ENCODE measurements around the gene GPBP1. TPM values are rescaled to one million over a fixed set of nuclear protein-coding genes. Genes with fewer than 3 reads are reported as not detected.

GPBP1 gene, protein sequence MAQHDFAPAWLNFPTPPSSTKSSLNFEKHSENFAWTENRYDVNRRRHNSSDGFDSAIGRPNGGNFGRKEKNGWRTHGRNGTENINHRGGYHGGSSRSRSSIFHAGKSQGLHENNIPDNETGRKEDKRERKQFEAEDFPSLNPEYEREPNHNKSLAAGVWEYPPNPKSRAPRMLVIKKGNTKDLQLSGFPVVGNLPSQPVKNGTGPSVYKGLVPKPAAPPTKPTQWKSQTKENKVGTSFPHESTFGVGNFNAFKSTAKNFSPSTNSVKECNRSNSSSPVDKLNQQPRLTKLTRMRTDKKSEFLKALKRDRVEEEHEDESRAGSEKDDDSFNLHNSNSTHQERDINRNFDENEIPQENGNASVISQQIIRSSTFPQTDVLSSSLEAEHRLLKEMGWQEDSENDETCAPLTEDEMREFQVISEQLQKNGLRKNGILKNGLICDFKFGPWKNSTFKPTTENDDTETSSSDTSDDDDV
- total RNA-seq (122 TPM), polyA plus RNA-seq (149 TPM)
- long read RNA-seq, donor 1, partial matches to known transcripts: 0 of 2 reads
- long read RNA-seq, donor 1, other reads (novel, unspliced or antisense): 0 of 2 reads
- long read RNA-seq, donor 2: 0 reads
- long read RNA-seq, donor 3, full-length matches to known transcripts: 3 of 28 reads
- long read RNA-seq, donor 3, partial matches to known transcripts: 25 of 28 reads
- long read RNA-seq, donor 3, other reads (novel, unspliced or antisense): 0 of 28 reads
- long read RNA-seq, donor 4, partial matches to known transcripts: 5 of 7 reads
- long read RNA-seq, donor 4, other reads (novel, unspliced or antisense): 0 of 7 reads
- long read RNA-seq, donor 5, full-length matches to known transcripts: 8 of 51 reads
- long read RNA-seq, donor 5, partial matches to known transcripts: 43 of 51 reads
- long read RNA-seq, donor 5, other reads (novel, unspliced or antisense): 0 of 51 reads
- long read RNA-seq, donor 6, transcript GPBP1-204 (12 exons, 2,857 nt): major isoform, 8 of 8 reads
- long read RNA-seq, donor 6, partial matches to known transcripts: 0 of 8 reads
- long read RNA-seq, donor 6, other reads (novel, unspliced or antisense): 0 of 8 reads
- long read RNA-seq, donor 7, transcript GPBP1-204 (12 exons, 2,857 nt): major isoform, 10 of 25 reads
- long read RNA-seq, donor 7, partial matches to known transcripts: 5 of 25 reads
- long read RNA-seq, donor 7, other reads (novel, unspliced or antisense): 10 of 25 reads
- long read RNA-seq, donor 8, partial matches to known transcripts: 0 of 1 reads
- long read RNA-seq, donor 8, other reads (novel, unspliced or antisense): 0 of 1 reads
- long read RNA-seq, donor 9, full-length matches to known transcripts: 8 of 8 reads
- long read RNA-seq, donor 9, partial matches to known transcripts: 0 of 8 reads
- long read RNA-seq, donor 9, other reads (novel, unspliced or antisense): 0 of 8 reads
- long read RNA-seq, donor 10, full-length matches to known transcripts: 8 of 16 reads
- long read RNA-seq, donor 10, partial matches to known transcripts: 8 of 16 reads
- long read RNA-seq, donor 10, other reads (novel, unspliced or antisense): 0 of 16 reads

DNA sequence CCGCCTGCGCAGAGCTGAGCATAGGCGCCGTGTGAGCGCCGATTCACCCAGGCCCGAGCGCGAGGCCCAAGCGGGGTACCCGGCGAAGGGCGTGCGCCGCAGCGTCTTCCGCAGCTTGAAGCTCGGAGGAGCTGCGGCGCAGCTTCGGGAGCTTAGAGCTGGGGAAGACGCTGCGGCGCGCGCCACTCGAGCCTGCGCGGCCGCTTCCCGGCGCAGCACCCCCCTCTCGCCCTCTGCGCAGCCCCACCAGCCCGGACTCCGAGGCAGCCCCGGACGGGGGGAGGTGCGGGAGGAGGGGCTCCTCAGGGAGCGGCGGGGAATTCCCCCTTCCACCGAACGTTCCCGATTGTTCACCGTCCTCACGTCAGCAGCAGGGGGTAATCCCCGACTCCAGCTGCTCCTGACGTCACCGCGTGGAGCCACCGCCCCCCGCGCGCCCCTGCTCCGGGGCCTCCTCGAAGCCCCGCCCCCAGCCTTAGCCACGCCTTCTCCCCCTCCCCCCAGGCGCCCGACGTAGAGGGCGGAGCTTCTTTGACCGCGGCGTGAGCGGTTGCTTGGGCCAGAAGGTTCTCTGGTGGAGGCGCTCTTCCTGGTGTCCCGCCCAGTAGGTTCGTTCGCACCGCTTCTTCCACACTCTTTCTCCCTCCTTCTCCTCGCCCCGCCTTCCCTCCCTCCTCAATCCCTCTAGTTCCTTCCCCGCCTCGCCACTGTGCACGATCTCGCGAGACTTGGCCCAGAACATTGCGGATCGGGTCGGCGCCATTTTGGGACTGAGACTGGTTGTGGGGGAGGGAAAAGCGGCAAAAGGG, at the start of gene GPBP1:
Gene GPBP1, plus strand, starts transcription at position 741 of the 809 bp plus-strand sequence. CDS start 40,072 bp downstream, outside the sequence.
- peak within 1 kb of the TSS; percentile 95 to 100 for H3K4me3 ChIP-seq (ENCODE audit: low read length in 2 of 2)
- WGBS: under 1% methylated on average over 83 of the region's 83 CpGs
- no peaks in the 10 kb centered on the region for H3K9me3 ChIP-seq (ENCODE audit: control insufficient read depth in 2 of 2, insufficient read depth in 1 of 2, low read length in 1 of 2)
- no peaks in the 10 kb centered on the region for H3K27me3 ChIP-seq (ENCODE audit: control insufficient read depth in 2 of 2, insufficient read depth in 1 of 2, low read length in 1 of 2)
- peaks cover 3 to 6% of the 10 kb centered on the region in 2 donors for H3K36me3 ChIP-seq (ENCODE audit: control insufficient read depth in 2 of 2, insufficient read depth in 2 of 2, low read length in 1 of 2)
- peak; percentile 90 to 98 (median 94) for DNase-seq (ENCODE audit: low read depth in 6 of 9, low spot score in 9 of 9)
- H3K27ac ChIP-seq (ENCODE audit: low read depth in 1 of 2, low read length in 1 of 2): peak within 1 kb of the TSS; percentile 98 to 99
- peaks cover 4 to 16% of the 10 kb centered on the region in 2 donors for H3K4me1 ChIP-seq (ENCODE audit: control insufficient read depth in 2 of 2, insufficient read depth in 2 of 2, low read length in 2 of 2)

DNA sequence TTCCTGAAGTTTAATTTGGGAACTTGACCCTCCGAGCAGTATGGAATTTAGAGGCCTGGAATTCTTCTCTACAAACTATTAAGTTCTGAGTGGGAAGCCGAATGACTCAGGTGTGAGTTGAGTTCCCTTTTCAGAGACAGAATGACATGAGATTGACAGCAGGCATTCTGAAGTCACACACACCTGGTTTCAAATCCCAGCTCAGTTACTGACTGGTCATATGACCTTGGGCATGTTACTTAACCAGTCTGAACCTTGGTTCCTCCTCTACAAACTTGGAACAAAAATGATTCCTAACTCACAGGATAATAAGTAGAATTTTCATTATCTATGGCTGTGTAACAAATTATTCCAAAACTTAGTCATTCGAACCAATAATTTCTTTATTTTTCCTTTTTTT, 45.5 kb upstream of the GPBP1 start:
- 95% methylated on average over 3 of the region's 3 CpGs for whole genome bisulfite sequencing
- no peaks in the 10 kb centered on the region for H3K36me3 ChIP-seq (ENCODE audit: control insufficient read depth in 2 of 2, insufficient read depth in 2 of 2, low read length in 1 of 2)
- no peak for DNase-seq (ENCODE audit: low read depth in 6 of 9, low spot score in 9 of 9)
- no peak overlapping the region for H3K27ac ChIP-seq (ENCODE audit: low read depth in 1 of 2, low read length in 1 of 2)
- H3K27me3 ChIP-seq (ENCODE audit: control insufficient read depth in 2 of 2, insufficient read depth in 1 of 2, low read length in 1 of 2): no peaks in the 10 kb centered on the region
- H3K9me3 ChIP-seq (ENCODE audit: control insufficient read depth in 2 of 2, insufficient read depth in 1 of 2, low read length in 1 of 2): no peaks in the 10 kb centered on the region
- H3K4me1 ChIP-seq (ENCODE audit: control insufficient read depth in 2 of 2, insufficient read depth in 2 of 2, low read length in 2 of 2): no peaks in the 10 kb centered on the region
- no peak overlapping the region for H3K4me3 ChIP-seq (ENCODE audit: low read length in 2 of 2)

DNA sequence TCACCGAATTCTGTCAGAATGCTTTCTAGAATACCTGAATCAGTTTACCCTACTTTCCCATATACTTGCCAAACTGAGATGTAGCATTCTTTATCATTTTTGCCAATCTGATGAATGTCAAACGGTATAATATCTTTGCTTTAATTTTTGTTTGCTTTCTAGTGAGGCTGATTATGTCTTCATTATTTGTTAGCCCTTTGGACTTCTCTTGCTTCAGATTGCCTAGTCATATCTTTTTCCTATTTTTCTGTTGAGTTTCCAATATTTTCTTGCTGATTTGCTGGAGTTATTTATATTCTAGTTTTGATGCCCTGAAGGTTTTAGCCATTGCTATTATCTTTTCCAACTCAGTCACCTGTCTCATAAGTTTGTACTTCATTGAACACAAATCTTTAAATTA, 40.3 kb upstream of the GPBP1 start:
- 97% methylated on average over 2 of the region's 2 CpGs for WGBS

DNA sequence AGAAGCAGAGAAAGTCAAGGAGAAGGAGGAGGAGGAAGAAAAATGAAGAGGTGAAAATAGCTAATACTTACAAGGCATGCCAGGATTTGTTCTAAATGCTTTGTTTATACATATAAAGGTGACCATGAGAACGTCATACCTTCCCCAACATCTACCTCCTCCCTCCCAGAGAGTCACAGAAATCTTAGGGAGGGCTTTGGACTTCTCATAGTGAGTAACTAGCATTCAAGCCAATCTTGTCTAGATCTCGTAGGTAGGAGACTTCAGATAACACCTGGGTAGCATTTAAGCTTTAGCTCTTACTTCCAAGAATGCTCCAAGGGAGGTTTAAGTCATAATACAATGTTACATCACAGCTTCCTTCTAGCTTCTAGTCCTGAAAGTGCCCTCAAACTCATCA, 36.5 kb upstream of the GPBP1 start:
- H3K27ac ChIP-seq (ENCODE audit: low read depth in 1 of 2, low read length in 1 of 2): no peak overlapping the region
- no peak for DNase-seq (ENCODE audit: low read depth in 6 of 9, low spot score in 9 of 9)
- no peaks in the 10 kb centered on the region for H3K36me3 ChIP-seq (ENCODE audit: control insufficient read depth in 2 of 2, insufficient read depth in 2 of 2, low read length in 1 of 2)
- no peak overlapping the region for H3K4me3 ChIP-seq (ENCODE audit: low read length in 2 of 2)
- H3K9me3 ChIP-seq (ENCODE audit: control insufficient read depth in 2 of 2, insufficient read depth in 1 of 2, low read length in 1 of 2): no peaks in the 10 kb centered on the region
- no peaks in the 10 kb centered on the region for H3K4me1 ChIP-seq (ENCODE audit: control insufficient read depth in 2 of 2, insufficient read depth in 2 of 2, low read length in 2 of 2)
- no peaks in the 10 kb centered on the region for H3K27me3 ChIP-seq (ENCODE audit: control insufficient read depth in 2 of 2, insufficient read depth in 1 of 2, low read length in 1 of 2)
- 90% methylated on average over 2 of the region's 2 CpGs for WGBS

More for the DNA sequence above, 40.3 kb upstream of the GPBP1 start:
- no peak for DNase-seq (ENCODE audit: low read depth in 6 of 9, low spot score in 9 of 9)
- Histone ChIP-seq H3K4me3 (ENCODE audit: low read length in 2 of 2) (no peak overlapping the region), H3K4me1 (ENCODE audit: control insufficient read depth in 2 of 2, insufficient read depth in 2 of 2, low read length in 2 of 2) (no peaks in the 10 kb centered on the region), H3K9me3 (ENCODE audit: control insufficient read depth in 2 of 2, insufficient read depth in 1 of 2, low read length in 1 of 2) (no peaks in the 10 kb centered on the region), H3K27ac (ENCODE audit: low read depth in 1 of 2, low read length in 1 of 2) (no peak overlapping the region), H3K36me3 (ENCODE audit: control insufficient read depth in 2 of 2, insufficient read depth in 2 of 2, low read length in 1 of 2) (no peaks in the 10 kb centered on the region), H3K27me3 (ENCODE audit: control insufficient read depth in 2 of 2, insufficient read depth in 1 of 2, low read length in 1 of 2) (no peaks in the 10 kb centered on the region)

DNA sequence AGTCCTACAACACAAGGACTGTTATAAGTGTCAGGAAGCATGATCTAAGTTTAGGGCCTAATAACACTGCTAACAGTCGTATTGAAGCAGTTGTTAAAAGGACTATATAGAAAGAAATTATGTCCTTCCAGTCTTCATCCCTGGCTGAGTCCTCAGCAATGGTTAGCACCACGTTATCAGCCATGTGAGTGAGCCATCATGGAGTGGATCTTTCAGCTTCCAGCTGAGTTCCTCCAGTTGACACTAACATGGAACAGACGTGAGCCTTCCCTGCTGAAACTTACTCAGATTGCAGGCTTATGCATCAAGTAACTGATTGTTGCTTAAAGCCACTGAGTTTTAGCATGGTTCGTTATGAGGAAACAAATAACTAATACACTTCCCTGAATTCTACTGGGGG, 21.5 kb upstream of the GPBP1 start:
- 96% methylated on average over 4 of the region's 4 CpGs for whole genome bisulfite sequencing
- peaks cover 0 to 4% of the 10 kb centered on the region in 2 donors for H3K9me3 ChIP-seq (ENCODE audit: control insufficient read depth in 2 of 2, insufficient read depth in 1 of 2, low read length in 1 of 2)
- DNase-seq (ENCODE audit: low read depth in 6 of 9, low spot score in 9 of 9): no peak
- no peak overlapping the region for H3K4me3 ChIP-seq (ENCODE audit: low read length in 2 of 2)
- no peaks in the 10 kb centered on the region for H3K36me3 ChIP-seq (ENCODE audit: control insufficient read depth in 2 of 2, insufficient read depth in 2 of 2, low read length in 1 of 2)
- H3K27me3 ChIP-seq (ENCODE audit: control insufficient read depth in 2 of 2, insufficient read depth in 1 of 2, low read length in 1 of 2): no peaks in the 10 kb centered on the region
- H3K4me1 ChIP-seq (ENCODE audit: control insufficient read depth in 2 of 2, insufficient read depth in 2 of 2, low read length in 2 of 2): no peaks in the 10 kb centered on the region
- H3K27ac ChIP-seq (ENCODE audit: low read depth in 1 of 2, low read length in 1 of 2): no peak overlapping the region

DNA sequence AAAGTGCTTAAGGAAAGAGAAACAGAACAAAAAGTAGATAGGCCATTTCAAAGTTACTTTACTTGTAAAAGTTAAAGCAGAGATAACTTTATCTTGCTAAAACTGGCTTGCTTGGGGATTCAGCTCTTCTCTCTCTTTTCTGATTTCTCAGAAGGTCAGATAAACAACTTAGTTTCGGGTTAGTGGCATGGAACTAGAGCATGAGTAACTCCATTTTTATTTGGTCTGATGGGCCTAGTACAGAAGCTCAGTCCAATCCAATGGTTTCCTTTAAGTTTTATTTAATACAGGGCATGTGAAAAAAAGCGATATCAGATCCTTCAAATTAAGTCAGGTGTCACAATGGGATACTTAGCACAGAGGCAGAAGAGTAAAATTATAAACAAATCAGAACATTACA, 18.8 kb upstream of the GPBP1 start:
- no peaks in the 10 kb centered on the region for H3K36me3 ChIP-seq (ENCODE audit: control insufficient read depth in 2 of 2, insufficient read depth in 2 of 2, low read length in 1 of 2)
- no peak overlapping the region for H3K4me3 ChIP-seq (ENCODE audit: low read length in 2 of 2)
- DNase-seq (ENCODE audit: low read depth in 6 of 9, low spot score in 9 of 9): no peak
- 97% methylated on average over 2 of the region's 2 CpGs for WGBS
- peaks cover 0 to 4% of the 10 kb centered on the region in 2 donors for H3K9me3 ChIP-seq (ENCODE audit: control insufficient read depth in 2 of 2, insufficient read depth in 1 of 2, low read length in 1 of 2)
- H3K27me3 ChIP-seq (ENCODE audit: control insufficient read depth in 2 of 2, insufficient read depth in 1 of 2, low read length in 1 of 2): no peaks in the 10 kb centered on the region
- no peaks in the 10 kb centered on the region for H3K4me1 ChIP-seq (ENCODE audit: control insufficient read depth in 2 of 2, insufficient read depth in 2 of 2, low read length in 2 of 2)
- H3K27ac ChIP-seq (ENCODE audit: low read depth in 1 of 2, low read length in 1 of 2): no peak overlapping the region

DNA sequence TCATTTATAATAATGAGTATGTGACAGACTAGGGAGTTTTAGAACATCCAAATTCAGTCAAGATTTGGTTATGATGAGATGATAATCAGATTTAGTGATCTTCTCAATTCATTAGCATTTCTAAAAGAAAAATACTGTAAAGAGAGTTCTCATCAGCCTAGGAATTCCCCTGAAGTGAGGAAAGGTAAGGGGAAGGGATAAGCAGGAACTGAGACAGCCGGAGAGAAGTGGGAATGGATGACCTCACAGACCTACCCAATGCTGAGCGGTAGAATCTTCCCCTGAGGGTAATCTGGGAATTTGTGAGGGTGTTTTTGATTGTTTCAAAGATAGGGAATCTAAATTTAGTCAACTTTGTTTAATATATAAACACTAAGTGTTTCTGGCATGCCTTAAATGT, 16.7 kb upstream of the GPBP1 start:
- no peaks in the 10 kb centered on the region for H3K36me3 ChIP-seq (ENCODE audit: control insufficient read depth in 2 of 2, insufficient read depth in 2 of 2, low read length in 1 of 2)
- 94% methylated on average over 2 of the region's 2 CpGs for WGBS
- H3K27me3 ChIP-seq (ENCODE audit: control insufficient read depth in 2 of 2, insufficient read depth in 1 of 2, low read length in 1 of 2): no peaks in the 10 kb centered on the region
- DNase-seq (ENCODE audit: low read depth in 6 of 9, low spot score in 9 of 9): no peak
- H3K4me3 ChIP-seq (ENCODE audit: low read length in 2 of 2): no peak overlapping the region
- peaks cover 0 to 4% of the 10 kb centered on the region in 2 donors for H3K9me3 ChIP-seq (ENCODE audit: control insufficient read depth in 2 of 2, insufficient read depth in 1 of 2, low read length in 1 of 2)
- no peaks in the 10 kb centered on the region for H3K4me1 ChIP-seq (ENCODE audit: control insufficient read depth in 2 of 2, insufficient read depth in 2 of 2, low read length in 2 of 2)
- H3K27ac ChIP-seq (ENCODE audit: low read depth in 1 of 2, low read length in 1 of 2): no peak overlapping the region

DNA sequence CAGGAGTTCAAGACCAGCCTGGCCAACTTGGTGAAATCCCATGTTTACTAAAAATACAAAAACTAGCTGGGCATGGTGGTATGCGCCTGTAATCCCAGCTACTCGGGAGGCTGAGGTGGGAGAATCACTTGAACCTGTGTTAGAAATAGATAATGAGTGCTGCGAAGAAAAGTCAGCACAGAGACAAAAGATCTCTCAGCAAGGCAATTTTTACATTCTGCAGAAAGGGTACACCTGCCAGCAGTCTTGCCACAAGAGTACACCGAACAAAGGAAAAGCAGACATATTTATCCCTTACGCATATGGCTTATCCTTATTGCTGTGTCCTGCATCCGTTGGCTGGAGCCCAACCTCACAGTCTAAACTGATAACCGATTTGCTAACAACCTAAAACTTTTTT, 16.2 kb upstream of the GPBP1 start:
- no peak overlapping the region for H3K27ac ChIP-seq (ENCODE audit: low read depth in 1 of 2, low read length in 1 of 2)
- H3K4me1 ChIP-seq (ENCODE audit: control insufficient read depth in 2 of 2, insufficient read depth in 2 of 2, low read length in 2 of 2): no peaks in the 10 kb centered on the region
- H3K4me3 ChIP-seq (ENCODE audit: low read length in 2 of 2): no peak overlapping the region
- H3K9me3 ChIP-seq (ENCODE audit: control insufficient read depth in 2 of 2, insufficient read depth in 1 of 2, low read length in 1 of 2): peaks cover 0 to 4% of the 10 kb centered on the region in 2 donors
- 98% methylated on average over 7 of the region's 7 CpGs for WGBS
- no peak for DNase-seq (ENCODE audit: low read depth in 6 of 9, low spot score in 9 of 9)
- no peaks in the 10 kb centered on the region for H3K27me3 ChIP-seq (ENCODE audit: control insufficient read depth in 2 of 2, insufficient read depth in 1 of 2, low read length in 1 of 2)
- no peaks in the 10 kb centered on the region for H3K36me3 ChIP-seq (ENCODE audit: control insufficient read depth in 2 of 2, insufficient read depth in 2 of 2, low read length in 1 of 2)

Measured in thymus (tissue), 14 donors.